ENCODE measurements around the gene TFF3. TPM values are rescaled to one million over a fixed set of nuclear protein-coding genes. Genes with fewer than 3 reads are reported as not detected.

Gene TFF3, protein sequence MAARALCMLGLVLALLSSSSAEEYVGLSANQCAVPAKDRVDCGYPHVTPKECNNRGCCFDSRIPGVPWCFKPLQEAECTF
- not detected in 2 replicates for polyA plus RNA-seq

GRCh38 chr21:42315296-42315891 lies at the start of gene TFF3:
Gene TFF3 (minus strand): TSS chr21:42315409. CDS start chr21:42315374, 35 bp downstream.

DNA sequence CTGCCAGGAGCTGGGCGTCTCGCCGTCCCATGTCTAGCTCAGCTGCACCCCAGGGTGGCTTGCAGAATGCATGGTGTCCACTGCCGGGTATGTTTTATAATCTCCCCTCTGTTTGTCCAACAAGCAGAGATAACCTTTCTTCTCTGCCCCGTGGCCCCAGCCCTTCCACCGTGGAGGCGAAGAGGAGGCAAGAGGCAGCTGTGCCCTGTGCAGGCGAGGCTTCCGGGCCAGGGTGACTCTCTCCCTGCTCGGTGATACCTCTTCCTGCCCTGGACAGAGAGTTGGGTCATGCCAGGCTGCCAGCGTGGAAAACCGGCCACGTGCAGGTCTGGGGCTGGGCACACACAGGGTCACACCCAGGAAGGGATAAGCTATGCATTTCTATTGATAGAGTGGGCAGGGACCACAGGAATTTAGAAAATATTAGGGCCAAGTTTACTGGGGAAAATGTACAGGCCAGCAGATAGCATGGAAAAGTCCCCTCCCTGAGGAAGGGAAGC lies 35.8 kb upstream of the TFF3 start, which contains the start of gene TFF2:
TSS of gene TFF2 (minus strand) at position 68 of the 500 bp plus-strand sequence. CDS start at position 31, 37 bp downstream.

Other genes starting within 250 kb of the TFF3 start
- gene UMODL1, start 244.1 kb downstream of the TFF3 start, polyA plus RNA-seq = 0.52 TPM in 1 of 2 replicates, not detected in the other
- 12.1 and 18.4 TPM in 2 replicates for gene ABCG1, start 96.3 kb downstream of the TFF3 start, polyA plus RNA-seq
- gene TFF2, start 35.6 kb upstream of the TFF3 start, polyA plus RNA-seq = not detected in 2 replicates
- gene TFF1, start 51.1 kb upstream of the TFF3 start, polyA plus RNA-seq = not detected in 2 replicates
- 3.0 and 5.2 TPM in 2 replicates for gene TMPRSS3, start 80.6 kb upstream of the TFF3 start, polyA plus RNA-seq
- gene UBASH3A, start 88.5 kb upstream of the TFF3 start, polyA plus RNA-seq = 0.50 TPM in 1 of 2 replicates, not detected in the other
- 1.9 and 3.2 TPM in 2 replicates for gene RSPH1, start 180.8 kb upstream of the TFF3 start, polyA plus RNA-seq
- gene SLC37A1, start 198.4 kb upstream of the TFF3 start, polyA plus RNA-seq = 8.6 and 18.5 TPM in 2 replicates